HG03280 (cell line): ENCODE results near the gene ZNF236.
A peak's percentile ranks its signal among the peaks of the same experiment; 100 is the strongest.

Experiments used
- ATAC-seq: cut with Tn5 transposase; IDR thresholded peaks from one replicate; pipeline ENCODE4 v1.9.1; 2021; ENCODE audit warnings: mild to moderate bottlenecking, moderate library complexity; ENCODE audit not compliant: unreplicated experiment

Gene ZNF236

GRCh38 chr18:76855594-76855993 lies 33.2 kb downstream of the ZNF236 start:
- no peak for ATAC-seq

DNA sequence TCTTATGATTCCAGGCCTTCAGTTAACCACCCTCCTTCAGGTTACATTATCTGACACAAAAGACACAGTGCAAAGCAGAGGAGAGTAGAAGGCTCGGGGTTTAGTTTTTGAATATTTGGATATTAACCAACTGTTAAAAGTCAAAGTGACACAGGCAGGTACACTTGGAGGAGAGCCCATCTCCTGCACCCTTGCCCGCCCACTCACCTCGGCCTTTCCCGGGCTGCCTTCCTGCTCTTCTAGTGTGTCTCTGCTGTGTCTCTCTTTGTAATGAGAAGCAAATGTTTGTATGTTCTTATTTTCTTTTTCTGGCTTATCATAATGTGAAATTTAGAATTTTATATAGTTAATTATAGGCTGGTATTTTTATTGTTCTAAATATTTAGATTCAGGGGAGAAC lies 35.1 kb downstream of the ZNF236 start:
- no peak for ATAC-seq

DNA sequence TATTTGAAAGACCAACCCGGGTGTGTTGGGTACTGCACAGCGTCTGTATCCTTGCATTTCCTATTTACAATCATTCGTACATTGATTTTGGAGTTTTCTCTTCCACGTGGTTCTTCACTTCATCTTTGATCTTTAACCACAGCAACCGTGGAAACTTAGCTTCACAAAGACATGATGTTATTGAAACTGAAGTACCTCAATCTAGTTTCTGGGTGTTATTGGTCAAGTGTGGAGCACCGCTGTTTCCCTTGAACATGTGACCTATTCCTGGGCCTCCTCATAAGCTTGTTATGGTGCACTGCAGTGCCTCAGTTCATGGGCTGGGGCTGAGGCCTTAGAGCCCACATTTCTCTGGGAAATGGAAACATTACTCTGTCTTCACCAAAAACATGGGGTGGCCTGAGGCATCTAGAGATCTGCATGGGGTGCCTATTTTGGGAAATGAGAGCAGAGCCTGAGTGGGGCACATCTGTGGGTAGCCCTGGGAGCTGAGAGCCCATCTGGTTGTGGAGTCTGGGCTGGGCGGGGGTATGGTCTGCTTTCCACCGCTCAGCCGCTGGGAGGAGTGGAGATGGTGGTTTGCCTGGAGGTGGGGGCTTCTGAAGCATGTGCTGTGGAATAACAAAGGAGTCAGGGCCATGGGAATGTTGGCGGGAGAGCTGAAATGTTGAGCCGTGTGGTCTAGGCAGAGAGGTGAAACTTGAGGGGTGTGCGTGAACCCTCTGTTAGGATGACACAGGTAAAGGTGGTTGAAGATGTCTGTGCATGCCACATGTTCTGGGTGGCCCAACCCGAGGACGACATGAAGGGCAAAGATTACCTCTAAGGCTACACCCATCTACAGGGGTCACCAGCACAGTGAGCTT lies 37.4 kb downstream of the ZNF236 start:
- ATAC-seq = peak; percentile 87

DNA sequence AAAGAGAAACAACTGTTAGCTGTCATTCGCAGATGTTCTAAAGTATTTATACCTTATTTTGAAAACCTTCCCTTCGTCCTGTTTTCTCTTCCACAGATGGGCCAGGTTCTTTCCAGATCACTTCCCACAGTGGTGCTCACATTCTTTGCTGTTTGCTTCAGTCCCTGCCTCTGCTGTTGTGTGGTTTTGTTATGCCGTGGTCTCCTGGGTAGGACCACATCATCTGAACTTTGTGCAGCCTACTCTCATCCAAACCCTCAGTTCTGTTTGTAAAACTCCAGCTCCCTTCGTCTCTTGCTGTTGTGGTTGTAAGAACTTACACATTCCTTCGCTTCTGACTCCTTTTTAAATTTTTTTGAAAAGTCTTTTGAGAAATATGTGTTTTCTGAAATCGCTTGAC lies 38.1 kb downstream of the ZNF236 start:
- no peak for ATAC-seq

DNA sequence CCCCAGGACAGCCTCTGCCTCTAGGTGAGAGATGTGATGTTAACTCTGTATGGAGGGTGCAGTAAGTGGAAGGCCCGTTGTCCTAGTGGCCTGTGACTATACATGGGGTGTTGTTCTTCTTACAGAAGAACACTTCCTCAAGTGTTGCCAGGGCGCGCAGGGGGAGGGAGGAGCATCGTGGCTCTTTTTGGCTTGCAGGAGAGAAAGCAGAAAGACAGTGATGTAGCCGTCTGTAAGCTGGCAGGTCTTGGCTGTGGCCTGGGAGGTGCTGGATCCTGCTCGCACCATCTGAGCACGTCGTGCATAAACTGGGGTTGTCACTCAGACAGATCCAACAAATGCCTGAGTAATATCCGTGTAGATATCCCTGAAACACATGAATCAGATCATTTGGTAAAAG lies 44.3 kb downstream of the ZNF236 start:
- ATAC-seq = no peak

GRCh38 chr18:76873311-76873710 lies 51.0 kb downstream of the ZNF236 start:
- no peak for ATAC-seq

- ATAC-seq = no peak
These were observed 51.4 kb downstream of the ZNF236 start for GRCh38 chr18:76873713-76874112.

DNA sequence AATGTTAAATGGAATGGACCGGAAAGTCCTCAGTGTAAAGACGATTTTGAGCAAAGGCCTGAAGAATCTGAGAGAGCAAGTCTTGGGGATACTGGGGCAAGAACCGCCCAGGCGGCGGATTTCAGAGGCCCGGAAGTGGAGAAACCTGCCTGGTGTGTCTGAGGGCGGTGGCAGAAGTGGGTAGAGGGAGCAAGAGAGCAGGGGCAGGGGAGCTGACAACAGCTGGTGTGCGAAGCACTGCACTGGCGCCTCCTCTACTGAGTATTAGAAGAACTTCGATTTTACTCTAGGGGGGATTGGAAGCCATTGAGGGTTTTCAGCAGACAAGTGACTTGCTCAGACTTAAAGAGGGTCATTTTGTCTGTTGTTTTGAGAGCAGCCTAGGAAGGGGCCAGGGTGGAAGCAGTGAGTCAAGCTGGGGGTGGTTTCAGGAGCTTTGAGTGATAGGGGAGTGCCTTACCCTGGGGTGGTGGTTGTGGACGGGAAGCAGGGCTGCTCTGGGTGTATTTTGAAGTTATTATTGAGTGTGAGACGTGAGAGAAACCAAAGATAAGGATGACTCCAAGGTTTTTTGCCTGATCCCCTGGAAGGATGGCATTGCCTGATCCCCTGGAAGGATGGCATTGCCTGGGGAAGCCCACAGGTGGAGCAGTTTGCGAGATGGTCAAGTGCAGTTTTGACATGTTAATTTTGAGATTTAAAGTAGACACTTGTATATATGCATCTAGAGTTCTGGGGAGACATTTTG lies 52.5 kb downstream of the ZNF236 start:
- ATAC-seq = peak; percentile 24

- ATAC-seq = peak; percentile 65
These were observed 53.3 kb downstream of the ZNF236 start for GRCh38 chr18:76875390-76876325.

DNA sequence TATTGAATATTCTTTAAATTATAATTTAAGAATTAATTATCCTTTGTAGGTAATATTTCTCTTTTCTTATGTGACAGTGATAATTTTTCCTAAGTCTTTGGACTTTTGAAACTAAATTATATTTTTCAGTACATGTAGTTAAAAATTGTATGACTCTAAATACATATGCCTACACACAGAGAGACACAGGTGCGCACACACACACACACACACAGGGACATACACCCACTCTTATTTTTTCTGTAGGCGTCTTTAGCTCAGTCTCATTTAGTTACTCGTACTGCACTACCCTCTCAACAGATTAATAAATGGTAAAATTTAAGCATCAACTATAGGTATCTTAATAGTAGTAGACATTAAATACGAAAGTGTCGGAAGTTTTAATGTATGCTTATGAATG lies 56.1 kb downstream of the ZNF236 start:
- no peak for ATAC-seq

- ATAC-seq = no peak
These were observed 57.7 kb downstream of the ZNF236 start for GRCh38 chr18:76880026-76880425.

DNA sequence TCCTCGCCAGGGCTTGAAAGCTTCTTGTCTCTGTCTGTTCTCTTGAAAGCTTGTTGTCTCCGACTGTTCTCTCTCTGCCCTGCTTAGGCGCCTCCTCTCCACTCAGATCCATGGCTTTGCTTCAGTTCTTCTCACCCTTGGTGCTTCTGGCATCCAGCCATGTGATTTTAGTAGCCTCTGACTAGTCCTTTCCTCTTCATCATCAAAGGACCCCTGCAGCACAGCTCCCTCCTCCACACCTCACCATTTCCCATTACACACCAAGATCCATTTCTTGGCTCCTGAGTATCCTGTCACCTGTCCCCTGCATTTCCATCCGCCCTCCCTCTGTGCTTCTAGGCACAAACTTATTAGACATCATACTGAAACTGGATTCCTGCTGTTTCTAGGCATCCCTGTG lies 59.4 kb downstream of the ZNF236 start:
- ATAC-seq = no peak

DNA sequence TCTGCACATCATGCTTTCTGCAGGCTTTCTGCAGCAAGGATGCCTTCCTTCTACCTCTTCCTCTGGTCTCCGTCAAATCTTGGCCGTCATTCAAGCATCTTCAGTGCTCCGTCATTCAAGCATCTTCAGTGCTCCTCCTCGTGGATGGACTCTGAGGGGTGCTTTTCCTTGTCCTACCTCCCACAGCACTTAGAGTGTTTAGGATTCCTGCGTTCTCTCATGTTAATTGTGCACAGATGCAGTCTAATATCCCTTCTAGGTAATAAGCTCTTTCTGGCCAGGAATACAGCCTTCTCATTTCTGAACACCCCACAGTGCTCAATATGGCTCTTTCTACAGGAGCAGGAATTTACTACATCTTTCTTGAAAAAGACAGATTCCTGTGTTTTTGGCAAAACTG lies 59.8 kb downstream of the ZNF236 start:
- no peak for ATAC-seq

- ATAC-seq = no peak
These were observed 62.6 kb downstream of the ZNF236 start for GRCh38 chr18:76885001-76885400.

- ATAC-seq = no peak
These were observed 63.8 kb downstream of the ZNF236 start for GRCh38 chr18:76886112-76886511.

GRCh38 chr18:76889091-76889699 lies 66.8 kb downstream of the ZNF236 start:
- no peak for ATAC-seq

GRCh38 chr18:76892832-76893231 lies 70.5 kb downstream of the ZNF236 start:
- ATAC-seq = no peak

DNA sequence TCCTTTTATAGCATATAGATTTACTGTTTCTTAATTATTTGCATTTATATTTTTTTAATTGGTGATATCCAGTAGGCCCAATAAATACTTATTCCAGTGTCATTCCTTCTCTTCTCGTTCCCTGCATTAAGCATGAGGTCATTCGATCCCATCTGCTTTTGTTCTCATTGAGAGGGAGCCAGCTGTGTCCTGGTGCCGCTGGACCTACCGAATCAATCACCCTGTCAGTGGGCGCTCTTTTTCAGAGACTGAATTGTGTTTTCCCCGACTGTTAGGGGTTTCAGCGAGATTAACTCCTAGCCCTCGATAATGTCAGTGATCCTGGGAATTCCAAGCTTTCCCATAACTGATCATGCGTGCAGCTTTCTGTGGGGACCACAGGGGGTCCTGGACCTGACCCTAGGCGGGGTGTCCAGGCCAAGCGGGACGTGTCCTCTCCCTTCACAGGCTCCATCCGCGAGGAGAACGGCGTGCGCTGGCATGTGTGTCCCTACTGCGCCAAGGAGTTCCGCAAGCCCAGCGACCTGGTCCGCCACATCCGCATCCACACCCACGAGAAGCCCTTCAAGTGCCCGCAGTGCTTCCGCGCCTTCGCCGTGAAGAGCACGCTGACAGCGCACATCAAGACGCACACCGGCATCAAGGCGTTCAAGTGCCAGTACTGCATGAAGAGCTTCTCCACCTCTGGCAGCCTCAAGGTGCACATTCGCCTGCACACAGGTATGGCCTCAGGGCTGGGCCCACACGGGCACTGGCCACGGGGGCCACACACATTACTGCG lies 72.4 kb downstream of the ZNF236 start:
- no peak for ATAC-seq

DNA sequence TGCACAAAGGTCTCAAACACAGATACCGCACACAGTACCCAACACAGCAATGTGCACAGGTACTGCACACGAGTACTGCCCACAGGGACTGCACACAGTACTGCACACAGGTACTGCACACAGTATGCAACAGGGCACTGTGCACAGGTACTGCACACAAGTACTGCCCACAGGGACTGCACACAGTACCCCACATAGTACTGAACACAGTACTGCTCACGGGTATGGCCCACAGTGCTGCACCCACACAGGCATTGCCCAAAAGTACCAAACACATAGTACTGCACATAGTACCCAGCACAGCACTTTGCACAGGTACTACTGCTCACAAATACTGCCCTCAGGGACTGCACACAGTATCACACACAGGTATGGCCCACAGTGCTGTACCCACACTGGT lies 73.1 kb downstream of the ZNF236 start:
- no peak for ATAC-seq

- no peak for ATAC-seq
These were observed 74.3 kb downstream of the ZNF236 start for GRCh38 chr18:76896677-76897076.
